Endothelial cell of umbilical vein (primary cell): ENCODE results near the gene PRDM2. TPM values are rescaled to one million over a fixed set of nuclear protein-coding genes. Genes with fewer than 3 reads are reported as not detected.

ENCODE experiments used
- BruUV-seq: library from RNA; stranded (reverse); fragments of 400-500 nt; replicated peaks from 2 replicates; lab custom pipeline; 2021; lab: Mats Ljungman, UMichigan
- CTCF ChIA-PET: fragments of 300-600, 350-600 bp; sonication (Branson Sonifier 250); formaldehyde crosslinking; loops from one replicate; lab custom pipeline; 2021; ENCODE audit warnings: antibody characterized with exemption, inconsistent platforms; lab: Charles Lee
- POLR2A ChIA-PET: fragments of 300-600, 350-600 bp; sonication (Branson Sonifier 250); formaldehyde crosslinking; loops from one replicate; lab custom pipeline; 2021; ENCODE audit warnings: antibody characterized with exemption, inconsistent platforms; lab: Charles Lee
- DNase-seq: peaks from one replicate; pipeline ENCODE4 v3.0.0-alpha.2; 2011; ENCODE audit warnings: low read depth, low spot score
- FAIRE-seq: peaks from 2 replicates; lab custom pipeline; 2011; peaks lifted over from hg19 to GRCh38; lab: Jason Lieb, UNC
- H2AFZ ChIP-seq: 2 replicates; pipeline ENCODE4 v1.6.0; 2012; ENCODE audit warnings: low read depth, low read length, control low read depth, inconsistent platforms
- H3K27ac ChIP-seq: 2 replicates; pipeline ENCODE4 v1.5.1; 2011; ENCODE audit warnings: low read depth, mild to moderate bottlenecking, control low read depth, low read length, moderate library complexity; ENCODE audit not compliant: insufficient read depth
- H3K27me3 ChIP-seq, 2 experiments: 2 replicates each; pipeline versions ENCODE4 v1.6.0 to v1.6.1; 2011; ENCODE audit warnings: low read length in 2 of 2, mixed read lengths in 1 of 2; ENCODE audit not compliant: control insufficient read depth in 2 of 2, insufficient read depth in 2 of 2
- H3K36me3 ChIP-seq, 2 experiments: 2 replicates in 1 of 2; 3 replicates in 1 of 2; pipeline ENCODE4 v1.5.1; 2011; ENCODE audit warnings: low read length in 2 of 2, mild to moderate bottlenecking in 1 of 2, moderate library complexity in 1 of 2; ENCODE audit not compliant: control insufficient read depth in 2 of 2, insufficient read depth in 2 of 2; ENCODE audit errors: extremely low read depth in 1 of 2
- H3K4me1 ChIP-seq: 3 replicates; pipeline ENCODE4 v1.5.1; 2011; ENCODE audit warnings: mild to moderate bottlenecking, low read length; ENCODE audit not compliant: control insufficient read depth, insufficient read depth; ENCODE audit errors: extremely low read depth
- H3K4me2 ChIP-seq: 2 replicates; pipeline ENCODE4 v1.6.1; 2011; ENCODE audit warnings: low read length, control low read depth, mixed read lengths; ENCODE audit not compliant: insufficient read depth
- H3K4me3 ChIP-seq, 3 experiments: fragments of 200-600 bp in 1 of 3; sonication (generic), shearing (Covaris generic) in 1 of 3; replicated peaks in 1 of 3; 2 replicates each; pipeline ENCODE4 v1.5.1; 2011 to 2016; ENCODE audit warnings: control low read depth in 3 of 3, low read length in 3 of 3, mild to moderate bottlenecking in 2 of 3, inconsistent platforms in 1 of 3, low read depth in 1 of 3, moderate library complexity in 1 of 3; ENCODE audit not compliant: insufficient read depth in 1 of 3
- H3K79me2 ChIP-seq: 2 replicates; pipeline ENCODE4 v1.6.0; 2012; ENCODE audit warnings: low read length, inconsistent platforms; ENCODE audit not compliant: control insufficient read depth, insufficient read depth
- H3K9ac ChIP-seq: replicated peaks from 2 replicates; pipeline ENCODE3; 2011; ENCODE audit warnings: low read length, control low read depth; ENCODE audit not compliant: insufficient read depth; ENCODE audit errors: extremely low read depth
- H3K9me1 ChIP-seq: replicated peaks from 3 replicates; pipeline ENCODE4 v1.6.0; 2011; ENCODE audit warnings: mild to moderate bottlenecking, low read length; ENCODE audit not compliant: control insufficient read depth, insufficient read depth; ENCODE audit errors: extremely low read depth
- H3K9me3 ChIP-seq: replicated peaks from 2 replicates; pipeline ENCODE4 v1.5.1; 2012; ENCODE audit warnings: low read length, inconsistent platforms; ENCODE audit not compliant: control insufficient read depth, insufficient read depth
- H4K20me1 ChIP-seq: replicated peaks from 2 replicates; pipeline ENCODE3; 2011; ENCODE audit warnings: mild to moderate bottlenecking, low read length; ENCODE audit not compliant: control insufficient read depth, insufficient read depth; ENCODE audit errors: extremely low read depth
- CTCF ChIP-seq, 2 donors: IDR thresholded peaks; 1 replicate in 1 of 2; 2 replicates in 1 of 2; pipeline ENCODE4 v1.5.1; 2011; ENCODE audit warnings: low read length in 2 of 2, mild to moderate bottlenecking in 2 of 2, moderate library complexity in 2 of 2, control low read depth in 1 of 2, inconsistent platforms in 1 of 2, low read depth in 1 of 2; ENCODE audit not compliant: insufficient read depth in 1 of 2; ENCODE audit errors: extremely low read depth in 1 of 2
- EZH2 ChIP-seq: IDR thresholded peaks from 2 replicates; pipeline ENCODE4 v1.6.1; 2012; ENCODE audit warnings: borderline replicate concordance, low read depth, mild to moderate bottlenecking, moderate library complexity, low read length, inconsistent platforms; ENCODE audit not compliant: severe bottlenecking
- FOS ChIP-seq: IDR thresholded peaks from 2 replicates; pipeline ENCODE4 v1.6.1; 2011; ENCODE audit warnings: mild to moderate bottlenecking, low read length, moderate library complexity, borderline replicate concordance; ENCODE audit not compliant: insufficient read depth
- GATA2 ChIP-seq: IDR thresholded peaks from 2 replicates; pipeline ENCODE4 v1.7.0; 2011; ENCODE audit warnings: low read depth, mild to moderate bottlenecking, moderate library complexity, mixed read lengths, low read length; ENCODE audit not compliant: insufficient read length, insufficient read depth
- JUN ChIP-seq: IDR thresholded peaks from 2 replicates; pipeline ENCODE4 v1.6.1; 2011; ENCODE audit warnings: borderline replicate concordance, low read depth; ENCODE audit not compliant: insufficient read length, insufficient read depth
- MAX ChIP-seq: IDR thresholded peaks from 2 replicates; pipeline ENCODE4 v1.6.1; 2011; ENCODE audit not compliant: insufficient read depth, insufficient read length
- MYC ChIP-seq: IDR thresholded peaks from one replicate; pipeline ENCODE4 v1.6.1; 2011; ENCODE audit warnings: mild to moderate bottlenecking, low read depth, low read length
- POLR2A ChIP-seq: IDR thresholded peaks from 2 replicates; pipeline ENCODE4 v1.6.1; 2012; ENCODE audit warnings: low read depth, mild to moderate bottlenecking, control low read depth, low read length
- POLR2AphosphoS5 ChIP-seq: IDR thresholded peaks from 2 replicates; pipeline ENCODE4 v1.6.1; 2012; ENCODE audit warnings: low read depth, mild to moderate bottlenecking, control low read depth, low read length, moderate library complexity; ENCODE audit not compliant: insufficient read depth
- dilution Hi-C: fragments of 300-500 bp; cut with MboI; formaldehyde crosslinking; loops from one replicate; pipeline ENCODE4 v1.15.0; 2019; ENCODE audit warnings: low sequenced_read_pairs; ENCODE audit not compliant: extremely low pct_ligation_motif_present
- intact Hi-C: fragments of 100-400 bp; cut with micrococcal nuclease; formaldehyde crosslinking; loops from one replicate; pipeline ENCODE4 v1.10.0; 2022
- polyA plus RNA-seq, 4 experiments: library from polyadenylated mRNA; depleted of rRNA in 3 of 4; stranded (reverse) in 3 of 4; unstranded in 1 of 4; fragments of >200 nt; gene quantifications; 2 replicates each; pipeline versions ENCODE4 v1.2.1 to v1.2.3, GENCODE V29; 2011 to 2012; ENCODE audit warnings: missing spikeins in 1 of 4
- total RNA-seq: library from RNA; stranded (reverse); gene quantifications from 2 replicates; pipeline ENCODE4 v1.2.3, GENCODE V29; 2021

PRDM2 gene
- total and polyA plus RNA-seq, 2 donors (not counting 3 experiments of a cell fraction or from before 2014, with no cell fraction given): 11.3 to 35.7 TPM

GRCh38 chr1:13652238-13652637 lies 47.8 kb upstream of the PRDM2 start:
- no peak overlapping the region for H3K4me2 ChIP-seq
- H3K4me3 ChIP-seq: no peak overlapping the region
- no TSS peak for BruUV-seq
- no peak for FAIRE-seq
- H3K27me3 ChIP-seq: no peaks in the 10 kb centered on the region
- intact Hi-C loops (no loop called here), dilution Hi-C loops (no loop called here)
- no peaks in the 10 kb centered on the region for H3K9me1 ChIP-seq
- H2AFZ ChIP-seq: no peak overlapping the region
- no peaks in the 10 kb centered on the region for H4K20me1 ChIP-seq
- no peak overlapping the region for H3K27ac ChIP-seq
- no peaks in the 10 kb centered on the region for H3K4me1 ChIP-seq
- ChIA-PET POLR2A (no interaction called here), CTCF (no interaction called here)
- H3K36me3 ChIP-seq: no peaks in the 10 kb centered on the region
- H3K79me2 ChIP-seq: no peaks in the 10 kb centered on the region
- DNase-seq: no peak
- H3K9me3 ChIP-seq: no peaks in the 10 kb centered on the region
- H3K9ac ChIP-seq: no peak overlapping the region
- TF ChIP-seq EZH2 (no peak), POLR2AphosphoS5 (no peak), FOS (no peak), MYC (no peak), POLR2A (no peak), GATA2 (no peak), JUN (no peak), CTCF (IDR thresholded peaks at IDR 0.05; ENCODE audit: extremely low read depth in 1 of 2, insufficient read depth in 1 of 2, low read depth in 1 of 2, low read length in 2 of 2) (no peak), MAX (no peak)
